ENCODE results near the gene TXNL4A. TPM values are rescaled to one million over a fixed set of nuclear protein-coding genes. Genes with fewer than 3 reads are reported as not detected.

The TXNL4A gene
- total and polyA plus RNA-seq, 2 donors (not counting 1 experiment from before 2014, with no cell fraction given) = 38.9 to 67.8 TPM

DNA sequence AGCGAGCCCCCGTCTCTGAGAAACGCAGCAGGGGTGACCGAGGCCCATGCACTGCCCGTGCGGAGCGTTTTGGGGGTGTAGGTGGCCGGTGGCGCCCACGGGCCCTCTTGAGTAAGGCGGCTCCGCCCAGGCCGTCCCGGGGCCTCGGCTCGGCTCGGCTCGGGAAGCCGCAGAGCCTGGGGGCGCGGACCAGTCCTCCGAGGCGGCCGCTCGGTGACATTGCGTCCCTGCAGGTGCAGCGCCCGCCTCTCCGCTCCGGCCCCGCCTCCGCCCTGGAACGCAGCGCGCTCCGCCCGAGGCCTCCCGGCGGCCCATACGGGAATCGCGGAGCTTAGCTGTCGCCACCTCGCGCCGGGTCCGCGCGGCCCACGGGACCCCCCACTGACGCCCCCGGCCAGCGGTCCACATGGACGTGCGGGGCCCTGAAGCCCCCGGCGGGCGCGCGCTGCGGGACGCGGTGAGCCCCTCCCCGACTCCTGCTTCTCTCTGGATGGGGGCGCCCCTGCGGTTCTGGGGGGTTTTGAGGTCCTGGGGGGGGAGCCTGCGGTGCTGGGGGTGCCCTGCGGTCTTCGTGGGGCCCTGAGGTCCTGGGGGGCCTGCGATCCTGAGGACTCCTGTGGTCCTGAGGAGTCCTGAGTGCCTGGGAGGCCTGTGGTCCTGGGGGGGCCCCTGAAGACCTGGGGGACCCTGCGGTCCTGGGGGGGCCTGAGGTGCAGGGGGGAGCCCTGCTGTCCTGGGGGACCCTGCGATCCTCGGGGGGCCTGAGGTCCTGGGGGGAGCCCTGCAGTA is 23.8 kb downstream of the TXNL4A start, which contains the start of gene HSBP1L1:
Gene HSBP1L1 (plus strand): TSS at position 314 of the 789 bp plus-strand sequence. CDS start 93 bp downstream, at position 407.
- POLR2A ChIA-PET = interaction anchor here (1.0 kb wide), 1 partner anchor 284 kb away, joined by 3 read pairs; no protein-coding TSS in a partner anchor
- Histone ChIP-seq H3K27me3 (replicated peaks in 1 of 4; ENCODE audit: control extremely low read depth in 1 of 4, control insufficient read depth in 3 of 4, insufficient read depth in 4 of 4, low read length in 3 of 4) (peaks cover 0 to 6% (median 0%) of the 10 kb centered on the region in 4 experiments), H3K4me2 (replicated peaks; ENCODE audit: low read depth, low read length, poor library complexity, severe bottlenecking) (peak within 1 kb of the TSS; percentile 96), H3K4me1 (ENCODE audit: control insufficient read depth in 2 of 2, insufficient read depth in 2 of 2, low read length in 2 of 2) (peaks cover 23 to 41% of the 10 kb centered on the region in 2 donors), H3K4me3 (ENCODE audit: control extremely low read depth in 1 of 5, extremely low read depth in 1 of 5, insufficient read depth in 1 of 5, low read depth in 2 of 5, low read length in 4 of 5) (peak within 1 kb of the TSS in 4 of 5 experiments; percentile 37 to 63 (median 56)), H3K9me3 (ENCODE audit: control extremely low read depth in 1 of 3, control insufficient read depth in 2 of 3, insufficient read depth in 1 of 3, low read length in 2 of 3) (peaks cover 0 to 14% (median 0%) of the 10 kb centered on the region in 3 donors), H3K79me2 (ENCODE audit: control insufficient read depth, insufficient read depth, low read length) (no peaks in the 10 kb centered on the region), H3K36me3 (replicated peaks in 1 of 2; ENCODE audit: control extremely low read depth in 1 of 2, control insufficient read depth in 1 of 2, extremely low read depth in 1 of 2, insufficient read depth in 2 of 2, low read length in 1 of 2) (no peaks in the 10 kb centered on the region), H2AFZ (ENCODE audit: insufficient read depth, low read depth, low read length, poor library complexity, severe bottlenecking) (peak within 1 kb of the TSS; percentile 75), H3K9ac (ENCODE audit: low read length) (peak within 1 kb of the TSS; percentile 68), H3K27ac (ENCODE audit: low read length in 2 of 2) (peak within 1 kb of the TSS in 1 of 2 donors; percentile 41), H4K20me1 (ENCODE audit: control insufficient read depth, insufficient read depth, low read length, poor library complexity, severe bottlenecking) (peaks cover 10% of the 10 kb centered on the region)
- H3K27me3 Mint-ChIP-seq = no peaks in the 10 kb centered on the region
- under 1% methylated on average over 68 of the region's 73 CpGs for WGBS (ENCODE audit: insufficient coverage)
- no peaks in the 10 kb centered on the region for H3K9me3 Mint-ChIP-seq (ENCODE audit: insufficient read depth)
- intact Hi-C loops (cut with micrococcal nuclease) = loop anchor here (1.0 to 5.0 kb wide), 3 partner anchors 13 to 167 kb away; partner anchors contain the start of genes KCNG2, SLC66A2 and TXNL4A
- DNase-seq (peak; percentile 76), ATAC-seq (ENCODE audit: low read depth) (peak; percentile 90)
- H3K4me3 Mint-ChIP-seq = peak within 1 kb of the TSS; percentile 74
- H3K27ac Mint-ChIP-seq = peak within 1 kb of the TSS; percentile 77
- CTCF ChIA-PET = interaction anchor here (0.9 to 1.3 kb wide), 2 partner anchors 13 to 21 kb away, joined by 3 to 5 read pairs; partner anchors contain the start of gene SLC66A2
- peaks cover 39% of the 10 kb centered on the region for H3K4me1 Mint-ChIP-seq
- TF ChIP-seq EZH2 (IDR thresholded peaks at IDR 0.05; ENCODE audit: borderline replicate concordance, insufficient read depth, low read depth, low read length, poor library complexity, severe bottlenecking) (no peak), CTCF (IDR thresholded peaks at IDR 0.05) (peak; percentile 23)

Data from B cell (primary cell).